HG02938 (cell line): Measurements from ENCODE around the gene TTLL4.
"Not testable (repeated sequence)": the region's sequence is repeated elsewhere in the genome, so short reads cannot be mapped to it uniquely, and the experiment has no call there.

Experiments
- ATAC-seq: cut with Tn5 transposase; IDR thresholded peaks from one replicate; pipeline ENCODE4 v1.9.1; 2021; ENCODE audit warnings: mild to moderate bottlenecking, moderate library complexity; ENCODE audit not compliant: unreplicated experiment

Gene TTLL4

GRCh38 chr2:218710687-218711549, at the start of gene TTLL4:
TTLL4 (plus strand) TSS chr2:218710835; CDS start chr2:218737677, 26,842 bp downstream.
- peak; percentile 81 for ATAC-seq

- ATAC-seq, result no peak
Measured at GRCh38 chr2:218662377-218662776, 48.3 kb upstream of the TTLL4 start.

DNA sequence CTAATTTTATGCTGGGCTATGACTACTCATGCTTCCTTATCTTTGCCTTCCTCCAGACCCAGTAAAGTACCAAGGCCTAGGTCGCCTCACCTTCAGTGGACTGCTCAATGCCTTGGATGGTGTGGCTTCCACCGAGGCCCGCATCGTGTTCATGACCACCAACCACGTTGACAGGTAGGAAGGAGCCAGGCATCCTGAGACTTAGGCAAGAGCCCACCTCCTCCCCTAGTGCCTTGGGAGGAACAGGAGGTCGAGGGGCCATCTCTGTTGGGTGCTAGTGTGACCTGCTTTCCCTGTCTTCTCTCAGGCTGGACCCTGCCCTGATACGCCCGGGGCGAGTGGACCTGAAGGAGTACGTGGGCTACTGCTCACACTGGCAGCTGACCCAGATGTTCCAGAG, 47.8 kb upstream of the TTLL4 start:
- no peak for ATAC-seq

GRCh38 chr2:218663901-218664300, 46.7 kb upstream of the TTLL4 start:
- no peak for ATAC-seq

DNA sequence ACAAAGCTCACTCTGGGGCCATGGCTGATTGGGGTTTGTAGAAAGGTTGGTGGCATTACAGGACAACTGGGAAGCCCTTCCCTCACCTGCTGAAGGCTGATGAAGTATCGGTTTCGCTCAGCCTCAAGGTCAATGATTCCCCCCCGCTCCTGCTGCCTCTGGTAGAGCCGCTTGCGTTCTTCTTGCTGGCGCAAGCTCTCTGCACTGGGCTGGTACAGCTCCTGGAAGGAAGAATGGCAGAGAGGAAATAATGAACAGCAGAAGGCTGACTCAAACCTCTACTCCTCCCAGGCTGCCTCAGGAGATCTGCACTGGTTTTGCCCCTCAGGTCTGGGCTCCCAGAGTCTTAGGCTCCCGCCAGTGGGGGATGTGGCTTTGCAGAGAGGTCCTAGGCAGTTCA, 46.0 kb upstream of the TTLL4 start:
- no peak for ATAC-seq

DNA sequence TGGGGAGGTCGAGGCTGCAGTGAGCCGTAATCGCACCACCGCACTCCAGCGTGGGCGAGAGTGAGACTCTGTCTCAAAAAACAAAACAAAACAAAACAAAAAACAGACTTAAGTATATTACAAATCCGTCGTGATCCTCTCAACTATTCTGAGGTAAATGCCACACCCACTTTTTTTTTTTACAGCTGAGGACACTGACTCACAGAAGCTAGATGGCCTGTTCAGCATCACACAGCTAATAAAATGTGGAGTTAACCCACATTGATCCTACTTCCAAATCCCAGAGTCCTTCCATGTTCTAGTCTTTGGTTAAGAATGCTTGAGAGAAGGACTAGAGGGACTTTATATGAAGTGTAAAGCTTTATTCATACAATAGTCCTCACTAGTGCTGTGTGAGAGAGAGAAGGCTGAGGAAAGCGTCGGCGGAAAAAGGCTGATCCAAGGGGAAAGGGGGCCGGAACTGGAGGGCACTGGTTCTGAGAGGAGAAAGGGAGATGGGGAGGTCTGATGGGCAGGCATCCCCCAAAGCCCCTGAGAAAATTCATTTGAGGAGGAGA, 39.5 kb upstream of the TTLL4 start:
- ATAC-seq, result no peak

DNA sequence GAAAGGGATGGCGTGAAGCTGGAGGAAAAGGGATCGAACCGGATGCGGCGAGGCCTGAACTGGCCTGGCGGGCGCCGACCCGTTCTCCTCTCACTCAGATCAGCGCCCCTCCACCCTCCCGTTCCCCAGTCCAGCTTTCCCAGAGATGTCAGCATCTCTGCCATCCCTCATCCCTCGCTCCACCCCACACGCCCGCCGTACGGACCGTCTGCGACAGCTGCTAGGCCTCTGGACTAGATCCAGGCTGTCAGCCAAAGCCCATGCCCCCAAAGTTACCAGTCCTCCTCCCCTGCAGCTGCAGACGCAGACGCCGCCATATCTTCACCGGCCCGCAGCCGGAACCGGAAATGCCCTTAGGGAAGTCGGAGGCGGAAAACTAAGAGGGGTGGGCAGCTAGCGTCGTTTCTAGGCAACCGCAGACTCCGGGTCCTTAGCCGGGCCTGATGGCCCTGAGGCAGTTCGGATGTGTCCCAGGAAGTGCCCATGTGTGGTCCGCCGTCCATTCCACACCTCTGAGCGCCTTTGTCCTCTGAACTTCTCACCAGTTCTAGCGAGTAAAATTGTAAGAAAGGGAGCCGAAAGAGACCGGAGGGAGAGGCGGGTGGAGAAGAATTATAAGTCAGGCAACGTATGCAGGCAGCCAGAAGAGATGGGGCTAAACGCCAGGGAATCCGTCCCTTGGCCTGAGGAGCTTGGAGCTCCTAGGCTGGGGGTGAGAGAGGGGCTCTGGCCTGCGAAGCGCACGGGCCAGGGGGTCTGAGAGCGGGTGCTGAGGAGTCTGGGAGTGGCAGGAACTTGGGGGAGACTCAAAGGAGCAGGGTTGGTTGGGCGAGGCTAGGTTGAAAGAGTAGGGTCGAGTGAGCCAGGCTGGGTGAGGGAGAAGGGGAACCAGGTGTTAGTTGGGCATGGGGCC, 38.7 kb upstream of the TTLL4 start, which contains the start of the genes RNF25 and STK36:
Gene RNF25 (minus strand): TSS at position 349 of the 913 bp plus-strand sequence. CDS start 32 bp downstream, at position 317.
Gene STK36 (plus strand): TSS at position 433 of the 913 bp plus-strand sequence. CDS start 744 bp downstream, outside the sequence.
- peak; percentile 97 for ATAC-seq

DNA sequence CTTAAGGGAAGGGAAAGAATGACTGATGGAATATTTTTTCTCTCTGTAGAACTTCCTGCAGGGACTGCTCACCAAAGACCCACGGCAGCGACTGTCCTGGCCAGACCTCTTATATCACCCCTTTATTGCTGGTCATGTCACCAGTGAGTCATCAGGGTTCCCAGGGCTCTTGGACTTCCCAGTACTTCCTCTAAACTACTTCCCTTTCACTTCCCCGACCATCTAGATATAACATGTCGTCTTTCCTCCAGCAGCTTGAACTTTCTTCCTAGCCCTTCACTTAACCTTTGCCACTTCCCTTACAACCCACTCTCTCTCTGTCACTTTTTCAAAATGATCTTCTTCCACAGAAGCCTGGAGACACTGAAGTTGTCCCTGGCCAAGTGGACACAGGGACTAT, 31.5 kb upstream of the TTLL4 start:
- no peak for ATAC-seq

GRCh38 chr2:218680061-218680460, 30.6 kb upstream of the TTLL4 start:
- no peak for ATAC-seq

DNA sequence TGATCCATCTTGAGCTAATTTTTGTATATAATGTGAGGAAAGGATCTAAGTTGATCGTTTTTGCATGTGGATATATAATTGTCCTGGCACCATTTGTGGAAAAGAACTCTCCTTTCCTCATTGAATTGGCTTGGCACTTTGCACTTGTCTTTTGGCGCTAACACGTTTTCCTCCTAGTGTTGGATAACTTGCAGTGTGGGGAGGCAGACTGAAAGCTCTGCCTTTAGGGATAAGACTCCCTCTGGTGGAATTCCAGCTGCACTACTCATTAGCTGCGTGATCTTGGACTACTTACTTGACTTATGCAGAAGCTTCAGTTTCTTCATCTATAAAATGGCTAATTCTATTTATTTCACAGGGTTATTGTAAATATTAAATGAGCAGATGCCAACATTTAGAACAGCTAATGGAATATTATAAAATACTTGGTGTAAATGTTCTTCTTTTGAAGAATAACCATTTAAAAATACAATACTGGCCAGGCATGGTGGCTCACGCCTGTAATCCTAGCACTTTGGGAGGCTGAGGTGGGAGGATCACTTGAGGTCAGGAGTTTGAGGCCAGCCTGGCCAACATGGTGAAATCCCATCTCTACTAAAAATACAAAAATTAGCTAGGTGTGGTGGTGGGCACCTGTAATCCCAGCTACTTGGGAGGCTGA, 23.1 kb upstream of the TTLL4 start:
- not testable (repeated sequence) for ATAC-seq

- no peak for ATAC-seq
Measured at GRCh38 chr2:218691234-218691633, 19.4 kb upstream of the TTLL4 start.

- no peak for ATAC-seq
Measured at GRCh38 chr2:218694405-218695145, 16.1 kb upstream of the TTLL4 start.

DNA sequence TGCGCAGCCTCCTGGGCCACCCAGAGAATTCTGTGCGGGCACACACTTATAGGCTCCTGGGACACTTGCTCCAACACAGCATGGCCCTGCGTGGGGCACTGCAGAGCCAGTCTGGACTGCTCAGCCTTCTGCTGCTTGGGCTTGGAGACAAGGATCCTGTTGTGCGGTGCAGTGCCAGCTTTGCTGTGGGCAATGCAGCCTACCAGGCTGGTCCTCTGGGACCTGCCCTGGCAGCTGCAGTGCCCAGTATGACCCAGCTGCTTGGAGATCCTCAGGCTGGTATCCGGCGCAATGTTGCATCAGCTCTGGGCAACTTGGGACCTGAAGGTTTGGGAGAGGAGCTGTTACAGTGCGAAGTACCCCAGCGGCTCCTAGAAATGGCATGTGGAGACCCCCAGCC, 11.8 kb upstream of the TTLL4 start:
- ATAC-seq, result no peak

- ATAC-seq, result no peak
Measured at GRCh38 chr2:218701806-218702205, 8.8 kb upstream of the TTLL4 start.

GRCh38 chr2:218703341-218703740, 7.3 kb upstream of the TTLL4 start:
- no peak for ATAC-seq

DNA sequence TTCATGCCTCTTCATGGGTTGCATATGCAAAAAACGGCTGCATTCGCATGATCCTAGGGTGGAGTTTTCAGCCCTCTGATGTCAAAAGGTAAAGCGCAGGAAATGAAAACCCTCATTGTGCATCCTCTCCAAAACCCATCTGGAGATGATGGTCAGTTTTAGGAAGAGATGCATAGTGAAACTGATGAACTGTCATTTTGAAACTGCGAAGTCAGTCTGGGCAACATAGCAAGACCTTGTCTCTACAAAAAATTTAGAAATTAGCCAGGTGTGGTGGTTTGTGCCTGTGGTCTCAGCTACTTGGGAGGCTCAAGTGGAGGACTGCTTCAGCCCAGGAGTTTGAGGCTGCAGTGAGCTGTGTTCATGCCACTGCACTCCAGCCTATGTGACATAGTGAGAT, 2.5 kb upstream of the TTLL4 start:
- peak; percentile 39 for ATAC-seq

GRCh38 chr2:218709908-218710307, 727 bp upstream of the TTLL4 start:
- no peak for ATAC-seq

DNA sequence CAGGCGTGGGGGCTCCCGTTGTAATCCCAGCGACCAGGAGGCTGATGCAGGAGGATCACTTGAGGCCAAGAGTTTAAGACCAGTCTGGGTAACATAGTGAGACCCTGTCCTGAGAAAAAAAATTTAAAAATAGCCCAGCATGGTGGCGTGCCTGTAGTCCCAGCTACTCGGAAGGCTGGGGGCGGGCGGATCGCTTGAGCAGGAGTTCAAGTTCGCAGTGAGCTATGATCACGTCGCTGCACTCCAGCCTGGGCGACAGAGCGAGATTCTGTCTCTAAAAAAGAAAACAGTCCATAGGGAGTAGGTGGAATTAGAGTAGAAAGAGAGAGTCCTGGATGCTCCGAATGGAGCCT, 325 bp upstream of the TTLL4 start:
- no peak for ATAC-seq

DNA sequence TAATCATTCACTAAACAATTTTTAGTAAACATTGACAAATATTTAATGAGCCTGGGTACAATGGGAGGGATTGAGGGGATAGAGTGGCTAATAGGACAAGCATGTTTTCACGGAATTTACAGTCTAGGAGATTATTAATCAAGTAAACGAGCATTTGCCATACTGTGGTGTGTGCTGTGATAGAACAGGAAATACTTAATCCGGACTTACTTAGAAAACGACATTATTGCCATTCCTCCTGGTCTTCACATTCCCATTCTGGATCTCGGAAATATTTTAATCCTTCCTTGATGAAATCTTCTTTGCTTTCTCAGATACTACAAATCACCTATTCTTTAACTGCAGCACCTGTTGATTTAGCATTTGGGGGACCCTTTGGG, 905 bp downstream of the TTLL4 start:
- no peak for ATAC-seq

GRCh38 chr2:218713922-218714321, 3.3 kb downstream of the TTLL4 start:
- ATAC-seq, result no peak
